SK-N-SH treated with all-trans-retinoic acid at 6 μM for 48 hours (cell line): ENCODE data around the gene RTN4RL2.

Experiments
- ATAC-seq: fragments of 200-7000 bp; cut with Tn5 transposase; 3 replicates; pipeline ENCODE4 v1.9.1; 2020; ENCODE audit warnings: mild to moderate bottlenecking, moderate library complexity
- ARNTL ChIP-seq: fragments of 450-650 bp; formaldehyde crosslinking; IDR thresholded peaks from 2 replicates; pipeline ENCODE4 v1.5.0; 2020; ENCODE audit warnings: low read depth, mild to moderate bottlenecking, moderate library complexity, borderline replicate concordance
- BACH2 ChIP-seq: fragments of 250-450 bp; sonication (Bioruptor Pico); IDR thresholded peaks from 2 replicates; pipeline ENCODE4 v1.9.0; 2021; ENCODE audit warnings: mild to moderate bottlenecking, borderline replicate concordance
- CREB5 ChIP-seq: fragments of 250-450 bp; sonication (Bioruptor Pico); IDR thresholded peaks from 2 replicates; pipeline ENCODE4 v1.5.1; 2020; ENCODE audit warnings: low read depth, mild to moderate bottlenecking, moderate library complexity
- CSDC2 ChIP-seq: fragments of 250-450 bp; sonication (Bioruptor Pico); IDR thresholded peaks from 2 replicates; pipeline ENCODE4 v1.5.0; 2020; ENCODE audit warnings: mild to moderate bottlenecking, moderate library complexity
- CSRNP3 ChIP-seq: fragments of 250-450 bp; sonication (Bioruptor Pico); IDR thresholded peaks from 2 replicates; pipeline ENCODE4 v1.5.1; 2021; ENCODE audit warnings: mild to moderate bottlenecking, moderate library complexity
- ESRRG ChIP-seq: fragments of 250-450 bp; sonication (Bioruptor Pico); IDR thresholded peaks from 2 replicates; pipeline ENCODE4 v1.6.1; 2021; ENCODE audit warnings: mild to moderate bottlenecking
- GLIS3 ChIP-seq: fragments of 250-450 bp; sonication (Bioruptor Pico); IDR thresholded peaks from 2 replicates; pipeline ENCODE4 v1.5.0; 2020; ENCODE audit warnings: mild to moderate bottlenecking, moderate library complexity
- ISL1 ChIP-seq: fragments of 250-450 bp; sonication (Bioruptor Pico); IDR thresholded peaks from 2 replicates; pipeline ENCODE4 v2.1.2; 2022; ENCODE audit warnings: mild to moderate bottlenecking, moderate library complexity
- OSR1 ChIP-seq: fragments of 250-450 bp; sonication (Bioruptor Pico); IDR thresholded peaks from 2 replicates; pipeline ENCODE4 v1.8.0; 2022; ENCODE audit warnings: moderate library complexity, mild to moderate bottlenecking, inconsistent platforms
- POU6F1 ChIP-seq: fragments of 250-450 bp; sonication (Bioruptor Pico); IDR thresholded peaks from 2 replicates; pipeline ENCODE4 v1.8.0; 2021; ENCODE audit warnings: low read depth, mild to moderate bottlenecking, moderate library complexity, borderline replicate concordance
- PPARA ChIP-seq: fragments of 250-450 bp; sonication (Bioruptor Pico); IDR thresholded peaks from 2 replicates; pipeline ENCODE4 v1.5.0; 2020; ENCODE audit warnings: mild to moderate bottlenecking, borderline replicate concordance
- RARB ChIP-seq: fragments of 250-450 bp; sonication (Bioruptor Pico); IDR thresholded peaks from 2 replicates; pipeline ENCODE4 v1.8.0; 2021; ENCODE audit warnings: mild to moderate bottlenecking, moderate library complexity
- SNAI2 ChIP-seq: fragments of 250-450 bp; sonication (Bioruptor Pico); IDR thresholded peaks from 2 replicates; pipeline ENCODE4 v1.5.0; 2020; ENCODE audit warnings: mild to moderate bottlenecking, moderate library complexity
- TCF4 ChIP-seq: fragments of 250-450 bp; sonication (Bioruptor Pico); IDR thresholded peaks from 2 replicates; pipeline ENCODE4 v1.8.0; 2021; ENCODE audit warnings: mild to moderate bottlenecking, moderate library complexity, borderline replicate concordance
- TOX ChIP-seq: fragments of 250-450 bp; sonication (Bioruptor Pico); IDR thresholded peaks from 2 replicates; pipeline ENCODE4 v1.8.0; 2021; ENCODE audit warnings: mild to moderate bottlenecking, moderate library complexity, borderline replicate concordance
- TSHZ2 ChIP-seq: fragments of 250-450 bp; sonication (Bioruptor Pico); IDR thresholded peaks from 2 replicates; pipeline ENCODE4 v1.5.0; 2020; ENCODE audit warnings: mild to moderate bottlenecking, moderate library complexity
- ZC3H10 ChIP-seq: fragments of 250-450 bp; sonication (Bioruptor Pico); IDR thresholded peaks from 2 replicates; pipeline ENCODE4 v1.5.1; 2021; ENCODE audit warnings: mild to moderate bottlenecking, moderate library complexity
- ZFP3 ChIP-seq: fragments of 250-450 bp; sonication (Bioruptor Pico); IDR thresholded peaks from 2 replicates; pipeline ENCODE4 v1.5.0; 2020; ENCODE audit warnings: mild to moderate bottlenecking, moderate library complexity
- ZFP30 ChIP-seq: fragments of 450-650 bp; formaldehyde crosslinking; IDR thresholded peaks from 2 replicates; pipeline ENCODE4 v1.5.0; 2022; ENCODE audit warnings: mild to moderate bottlenecking, moderate library complexity
- ZNF565 ChIP-seq: fragments of 450-650 bp; formaldehyde crosslinking; conservative IDR thresholded peaks from 2 replicates; pipeline ENCODE4 v1.5.0; 2020; ENCODE audit warnings: low read depth, mild to moderate bottlenecking, moderate library complexity
- ZNF70 ChIP-seq: fragments of 450-650 bp; formaldehyde crosslinking; IDR thresholded peaks from 2 replicates; pipeline ENCODE4 v1.5.0; 2020; ENCODE audit warnings: mild to moderate bottlenecking, moderate library complexity
- ZNF8 ChIP-seq: fragments of 450-650 bp; formaldehyde crosslinking; IDR thresholded peaks from 2 replicates; pipeline ENCODE4 v1.5.0; 2020; ENCODE audit warnings: mild to moderate bottlenecking, moderate library complexity

The RTN4RL2 gene

GRCh38 chr11:57453543-57454177 lies 6.7 kb upstream of the RTN4RL2 start:
- no peak for ATAC-seq
- TF ChIP-seq CSRNP3 (CRISPR knock-in tag) (no peak), GLIS3 (no peak), ZNF8 (CRISPR knock-in tag) (no peak), ZNF565 (CRISPR knock-in tag) (no peak), TOX (no peak), ZFP3 (CRISPR knock-in tag) (no peak), ISL1 (CRISPR knock-in tag) (no peak), SNAI2 (CRISPR knock-in tag) (no peak), CSDC2 (CRISPR knock-in tag) (no peak), PPARA (no peak)
- TF ChIP-seq, all 23 proteins: peak for 0

- peak; percentile 87 for ATAC-seq
- TF ChIP-seq CSRNP3 (CRISPR knock-in tag) = no peak
Observed at GRCh38 chr11:57456960-57457642, 3.2 kb upstream of the RTN4RL2 start.

GRCh38 chr11:57457643-57458023 lies 2.7 kb upstream of the RTN4RL2 start:
- no peak for TF ChIP-seq OSR1 (CRISPR knock-in tag)
- no peak for TF ChIP-seq ARNTL
- no peak for TF ChIP-seq ZFP30 (CRISPR knock-in tag)
- no peak for TF ChIP-seq TCF4 (CRISPR knock-in tag)
- no peak for TF ChIP-seq ISL1 (CRISPR knock-in tag)
- TF ChIP-seq ZC3H10 (CRISPR knock-in tag) = no peak
- TF ChIP-seq RARB (CRISPR knock-in tag) = no peak
- TF ChIP-seq CSRNP3 (CRISPR knock-in tag) = no peak
- no peak for TF ChIP-seq SNAI2 (CRISPR knock-in tag)
- TF ChIP-seq BACH2 (CRISPR knock-in tag) = no peak
- TF ChIP-seq PPARA = no peak
- no peak for TF ChIP-seq TSHZ2
- TF ChIP-seq, all 23 proteins: peak for 0
- ATAC-seq = peak; percentile 40

- peak; percentile 2; the same call in 2 of the 3 replicates for ATAC-seq
- TF ChIP-seq ZC3H10 (CRISPR knock-in tag) = no peak
- TF ChIP-seq ZNF8 (CRISPR knock-in tag) = no peak
- TF ChIP-seq POU6F1 (CRISPR knock-in tag) = no peak
- no peak for TF ChIP-seq ESRRG (CRISPR knock-in tag)
- TF ChIP-seq ZNF70 (CRISPR knock-in tag) = no peak
- no peak for TF ChIP-seq ZFP30 (CRISPR knock-in tag)
- no peak for TF ChIP-seq SNAI2 (CRISPR knock-in tag)
- no peak for TF ChIP-seq CREB5 (CRISPR knock-in tag)
- TF ChIP-seq TCF4 (CRISPR knock-in tag) = no peak
- TF ChIP-seq TSHZ2 = no peak
- TF ChIP-seq ZFP3 (CRISPR knock-in tag) = no peak
Observed at GRCh38 chr11:57458060-57458409, 2.3 kb upstream of the RTN4RL2 start.
